Stimulated activated CD4-positive, alpha-beta T cell treated with anti-CD3 and anti-CD28 coated beads, TNF-alpha, amount 100 ng/mL, for 1 hour (primary cell): Measurements from ENCODE around the gene IGFL1.
"Not testable (repeated sequence)": the region's sequence is repeated elsewhere in the genome, so short reads cannot be mapped to it uniquely, and the experiment has no call there.

Source experiments
- DNase-seq, 3 donors: peaks; one replicate each; pipeline ENCODE4 v3.0.0-alpha.2; 2020; ENCODE audit warnings: low read depth in 3 of 3, low spot score in 1 of 3

Gene IGFL1

GRCh38 chr19:46201454-46202310 is 27.9 kb upstream of the IGFL1 start:
- DNase-seq = no peak

DNA sequence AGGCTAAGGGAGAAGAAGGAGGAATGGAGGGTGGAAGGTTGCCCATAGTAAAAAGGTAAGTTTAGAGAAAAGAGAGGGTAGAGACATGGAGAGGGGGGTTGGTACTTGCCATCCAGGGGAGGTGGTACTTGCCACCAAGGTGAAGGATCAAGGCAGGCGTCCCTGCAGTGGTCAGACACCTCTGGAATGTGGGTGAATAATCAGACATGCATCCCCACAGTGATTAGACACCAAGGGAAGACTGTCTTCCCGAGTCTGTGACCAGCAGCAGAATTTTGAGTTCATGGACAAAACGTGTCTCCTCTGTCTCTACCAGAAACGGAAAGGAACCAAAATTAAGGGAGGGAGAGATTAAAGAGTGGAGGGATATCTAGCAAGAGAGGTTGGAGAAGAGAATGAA is 27.1 kb upstream of the IGFL1 start:
- DNase-seq = no peak

- DNase-seq = no peak
Observed at GRCh38 chr19:46202872-46203860, 26.4 kb upstream of the IGFL1 start.

GRCh38 chr19:46204008-46204407 is 25.5 kb upstream of the IGFL1 start:
- DNase-seq = no peak

- no peak for DNase-seq
Observed at GRCh38 chr19:46205183-46205984, 24.2 kb upstream of the IGFL1 start.

GRCh38 chr19:46206176-46206575 is 23.4 kb upstream of the IGFL1 start:
- DNase-seq = no peak

GRCh38 chr19:46206682-46207081 is 22.9 kb upstream of the IGFL1 start:
- no peak for DNase-seq

- not testable (repeated sequence) for DNase-seq
Observed at GRCh38 chr19:46207858-46208257, 21.7 kb upstream of the IGFL1 start.

DNA sequence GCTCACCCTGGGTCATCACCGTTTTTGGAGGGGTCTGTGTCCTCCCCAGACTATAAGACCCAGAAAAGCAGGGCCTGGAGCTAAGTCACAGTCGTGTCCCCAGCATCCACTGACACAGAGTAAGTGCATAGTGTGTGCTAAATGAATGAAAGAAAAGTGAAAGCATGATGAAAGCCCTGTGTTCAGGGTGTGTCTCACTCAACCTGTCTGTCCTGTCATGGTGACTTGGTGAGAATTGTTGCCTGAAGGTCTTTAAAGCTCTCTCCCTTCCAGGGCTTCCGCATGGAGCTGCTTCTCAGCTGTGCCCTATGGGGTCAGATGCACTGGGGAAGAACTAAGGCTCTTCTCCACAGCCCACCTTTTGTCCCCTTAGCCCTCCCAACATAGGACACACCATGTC is 20.5 kb upstream of the IGFL1 start:
- DNase-seq = no peak

DNA sequence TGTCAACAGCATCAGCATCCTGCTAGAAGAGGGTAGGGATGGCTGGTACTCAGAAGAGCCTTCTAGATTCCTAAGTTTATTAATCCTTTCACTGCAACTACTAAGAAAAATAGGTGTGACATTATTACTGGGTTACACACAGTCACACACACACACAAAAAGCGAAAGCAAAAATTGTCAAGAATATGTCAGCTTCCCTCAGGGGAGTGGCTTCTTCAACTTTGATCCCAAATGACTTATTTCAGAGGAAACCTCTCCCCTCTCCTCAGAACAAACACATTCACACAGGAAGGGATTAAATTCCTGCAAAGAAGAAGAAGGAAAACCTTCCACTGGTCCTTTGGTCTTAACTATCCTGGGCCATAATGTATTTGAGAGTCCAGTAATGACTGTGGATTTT is 20.1 kb upstream of the IGFL1 start:
- no peak for DNase-seq

GRCh38 chr19:46210669-46211068 is 18.9 kb upstream of the IGFL1 start:
- no peak for DNase-seq

GRCh38 chr19:46211201-46211881 is 18.2 kb upstream of the IGFL1 start:
- no peak for DNase-seq

DNA sequence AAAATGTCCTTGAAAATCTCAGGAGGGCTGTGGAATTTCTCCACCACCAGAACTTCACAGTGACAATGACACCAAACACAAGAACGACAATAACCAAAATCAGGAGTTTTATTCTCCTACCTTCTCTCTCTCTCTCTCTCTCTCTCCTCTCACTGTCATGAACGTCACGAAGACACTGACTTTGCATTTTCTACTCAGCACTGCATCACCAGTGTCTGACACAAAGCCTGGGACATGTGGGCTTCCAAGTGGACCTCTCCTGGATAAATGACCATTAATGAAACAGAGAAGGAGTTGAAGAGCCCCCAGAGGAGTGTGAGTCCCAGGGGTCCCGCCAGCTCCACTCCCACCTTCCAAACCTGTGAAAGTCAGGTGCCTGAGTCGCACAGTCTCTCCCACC is 16.9 kb upstream of the IGFL1 start:
- not testable (repeated sequence) for DNase-seq

DNA sequence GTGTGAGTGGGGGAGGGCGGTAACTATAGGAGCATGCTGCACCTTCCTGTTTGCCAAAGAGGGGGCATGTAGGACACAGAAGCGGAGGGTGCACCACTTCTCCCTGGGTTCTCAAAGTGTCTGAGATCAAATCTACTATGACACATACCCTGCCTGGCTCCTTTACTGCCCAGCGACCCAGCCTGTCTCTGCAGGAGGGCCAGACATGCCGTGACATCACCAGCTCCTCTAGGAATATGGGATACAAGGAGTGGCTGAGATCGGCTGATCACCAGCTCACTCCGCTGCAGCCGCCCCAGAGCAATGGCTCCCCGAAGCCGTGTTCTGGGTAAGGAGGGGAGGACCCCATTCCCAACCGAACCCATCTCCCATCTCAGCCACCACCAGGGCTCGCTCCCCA is 16.4 kb upstream of the IGFL1 start:
- no peak for DNase-seq

GRCh38 chr19:46213806-46214205 is 15.7 kb upstream of the IGFL1 start:
- DNase-seq = no peak

DNA sequence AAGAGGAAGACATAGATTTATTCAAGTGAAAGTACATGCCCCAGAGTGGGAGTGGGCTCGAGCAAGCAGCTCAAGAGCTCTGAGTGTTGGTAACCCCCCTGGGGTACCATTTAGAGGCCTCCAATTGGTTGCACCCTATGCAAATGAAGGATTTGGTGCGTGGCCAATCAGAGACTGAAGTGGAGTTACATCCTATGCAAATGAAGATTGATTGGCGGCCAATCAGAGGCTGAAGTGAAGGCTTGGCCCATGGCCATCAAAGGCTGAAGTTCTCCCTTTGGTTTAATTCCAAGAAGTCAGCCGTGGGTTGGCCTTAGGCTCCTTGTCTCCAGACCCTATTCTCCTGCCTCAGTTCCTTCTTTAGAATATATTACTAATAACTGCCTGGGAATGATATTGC is 12.9 kb upstream of the IGFL1 start:
- DNase-seq = no peak

DNA sequence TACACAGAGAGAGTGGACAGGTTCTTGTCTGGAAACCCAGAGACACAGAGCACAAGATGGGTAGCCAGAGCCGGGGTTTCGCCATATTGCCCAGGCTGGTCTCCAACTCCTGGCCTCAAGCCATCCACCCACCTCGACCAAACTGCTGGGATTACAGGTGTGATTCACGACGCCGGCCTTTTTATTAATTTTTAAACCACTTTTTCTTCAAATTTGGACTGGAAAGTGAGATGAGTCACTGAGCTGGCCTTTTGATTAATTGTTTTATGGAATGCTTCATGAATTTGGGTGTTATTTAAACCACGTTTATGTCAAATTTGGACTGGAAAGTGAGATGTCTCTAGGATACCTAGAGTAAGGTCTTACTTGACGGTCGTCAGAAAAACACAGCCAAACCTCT is 12.1 kb upstream of the IGFL1 start:
- DNase-seq = no peak

DNA sequence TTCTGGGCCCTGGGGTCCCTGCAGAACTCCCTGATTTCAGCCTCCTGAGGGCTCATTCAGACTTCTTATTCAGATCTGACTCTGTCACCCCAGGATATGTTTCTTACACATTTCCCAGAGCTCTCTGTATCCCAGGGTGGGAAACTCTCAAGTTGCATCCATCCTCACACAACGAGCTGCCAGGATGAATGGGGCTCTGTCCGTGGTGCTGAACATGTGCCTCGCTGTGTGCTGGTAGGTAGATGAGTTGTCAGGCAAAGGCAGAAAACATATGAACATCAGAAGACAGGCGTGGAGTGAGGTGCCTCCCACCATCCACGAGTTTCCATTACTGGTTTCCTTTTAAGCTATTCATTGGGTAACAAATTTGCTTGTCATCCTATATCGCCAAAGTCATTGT is 11.4 kb upstream of the IGFL1 start:
- DNase-seq = no peak

DNA sequence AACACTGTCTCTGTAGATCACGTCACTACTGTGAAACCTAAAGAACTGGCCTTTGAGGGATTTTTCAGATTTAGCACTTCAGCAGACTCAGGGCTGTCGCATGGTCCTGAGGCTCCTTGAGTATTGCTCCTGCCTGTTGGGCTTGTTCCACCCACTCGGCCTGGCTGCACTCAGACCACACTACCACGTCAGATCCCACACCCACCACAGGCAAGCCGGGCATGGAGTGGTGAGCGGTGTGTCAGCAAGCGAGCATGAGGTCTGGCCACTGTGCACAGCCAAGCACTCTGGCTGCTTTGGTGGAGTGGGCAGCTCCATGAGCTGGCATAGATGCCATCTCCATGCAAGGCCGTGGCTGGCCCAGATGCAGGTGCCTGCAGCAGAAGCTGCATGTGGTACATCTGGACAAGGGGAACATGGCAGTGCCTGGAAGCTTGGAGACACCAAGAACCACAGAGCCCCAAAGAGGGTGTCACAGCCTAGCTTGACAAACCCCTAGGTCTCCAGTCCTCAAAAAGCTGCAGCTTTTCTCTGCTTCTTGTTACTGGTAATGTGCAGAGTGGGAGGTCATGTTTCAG is 9.4 kb upstream of the IGFL1 start:
- no peak for DNase-seq

GRCh38 chr19:46221152-46221551 is 8.4 kb upstream of the IGFL1 start:
- DNase-seq = no peak
